ENCODE measurements around the gene KLHL29. TPM values are rescaled to one million over a fixed set of nuclear protein-coding genes. Genes with fewer than 3 reads are reported as not detected.

Gene KLHL29
- total RNA-seq, 2 experiments from 2014 or later, result 2.9 to 3.5 TPM

GRCh38 chr2:23412556-23413155 is 27.7 kb downstream of the KLHL29 start:
- H3K36me3 Mint-ChIP-seq (ENCODE audit: low read depth), result no peaks in the 10 kb centered on the region
- H3K9me3 Mint-ChIP-seq, result no peaks in the 10 kb centered on the region
- H3K27me3 Mint-ChIP-seq, result peaks cover 4% of the 10 kb centered on the region
- ChIA-PET POLR2A (no interaction called here), CTCF (interaction anchor here (0.9 kb wide), 1 partner anchor 8 kb away, joined by 3 read pairs; no protein-coding TSS in a partner anchor)
- H3K27ac Mint-ChIP-seq, result no peak overlapping the region
- DNase-seq, result no peak
- no peaks in the 10 kb centered on the region for H3K4me1 Mint-ChIP-seq
- H3K4me3 Mint-ChIP-seq, result no peak overlapping the region

GRCh38 chr2:23413641-23414040 is 28.7 kb downstream of the KLHL29 start:
- DNase-seq, result no peak
- Mint-ChIP-seq H3K4me3 (no peak overlapping the region), H3K27ac (no peak overlapping the region), H3K9me3 (no peaks in the 10 kb centered on the region), H3K4me1 (no peaks in the 10 kb centered on the region), H3K27me3 (peaks cover 4% of the 10 kb centered on the region), H3K36me3 (ENCODE audit: low read depth) (no peaks in the 10 kb centered on the region)
- ChIA-PET CTCF (interaction anchor here (1.2 kb wide), 1 partner anchor 12 kb away, joined by 4 read pairs; no protein-coding TSS in a partner anchor), POLR2A (no interaction called here)

GRCh38 chr2:23414106-23414505 is 29.1 kb downstream of the KLHL29 start:
- Mint-ChIP-seq H3K9me3 (no peaks in the 10 kb centered on the region), H3K27ac (no peak overlapping the region), H3K36me3 (ENCODE audit: low read depth) (no peaks in the 10 kb centered on the region), H3K27me3 (peaks cover 4% of the 10 kb centered on the region), H3K4me3 (no peak overlapping the region), H3K4me1 (no peaks in the 10 kb centered on the region)
- no peak for DNase-seq
- ChIA-PET CTCF (interaction anchor here (1.2 kb wide), 1 partner anchor 12 kb away, joined by 4 read pairs; no protein-coding TSS in a partner anchor), POLR2A (no interaction called here)

- no peak for DNase-seq
- Mint-ChIP-seq H3K27me3 (peaks cover 4% of the 10 kb centered on the region), H3K4me1 (no peaks in the 10 kb centered on the region), H3K4me3 (no peak overlapping the region), H3K9me3 (no peaks in the 10 kb centered on the region), H3K27ac (no peak overlapping the region), H3K36me3 (ENCODE audit: low read depth) (no peaks in the 10 kb centered on the region)
- ChIA-PET POLR2A (no interaction called here), CTCF (interaction anchor here (0.6 kb wide), 1 partner anchor 83 kb away, joined by 3 read pairs; no protein-coding TSS in a partner anchor)
Measured at GRCh38 chr2:23414871-23415270, 29.9 kb downstream of the KLHL29 start.

- H3K9me3 Mint-ChIP-seq, result no peaks in the 10 kb centered on the region
- H3K36me3 Mint-ChIP-seq (ENCODE audit: low read depth), result no peaks in the 10 kb centered on the region
- no peak overlapping the region for H3K27ac Mint-ChIP-seq
- no peaks in the 10 kb centered on the region for H3K4me1 Mint-ChIP-seq
- POLR2A ChIA-PET, result no interaction called here
- H3K4me3 Mint-ChIP-seq, result no peak overlapping the region
- peaks cover 4% of the 10 kb centered on the region for H3K27me3 Mint-ChIP-seq
- DNase-seq, result no peak
- CTCF ChIA-PET, result interaction anchor here (1.3 kb wide), 1 partner anchor 12 kb away, joined by 3 read pairs; no protein-coding TSS in a partner anchor
Measured at GRCh38 chr2:23417310-23417709, 32.3 kb downstream of the KLHL29 start.

GRCh38 chr2:23418056-23418455 is 33.1 kb downstream of the KLHL29 start:
- H3K4me1 Mint-ChIP-seq, result no peaks in the 10 kb centered on the region
- ChIA-PET CTCF (no interaction called here), POLR2A (no interaction called here)
- H3K27ac Mint-ChIP-seq, result peak overlapping the region; percentile 22
- H3K9me3 Mint-ChIP-seq, result no peaks in the 10 kb centered on the region
- H3K36me3 Mint-ChIP-seq (ENCODE audit: low read depth), result no peaks in the 10 kb centered on the region
- H3K27me3 Mint-ChIP-seq, result peaks cover 4% of the 10 kb centered on the region
- H3K4me3 Mint-ChIP-seq, result no peak overlapping the region
- DNase-seq, result no peak

GRCh38 chr2:23418461-23418911 is 33.5 kb downstream of the KLHL29 start:
- ChIA-PET POLR2A (no interaction called here), CTCF (no interaction called here)
- Mint-ChIP-seq H3K27me3 (peaks cover 4% of the 10 kb centered on the region), H3K27ac (no peak overlapping the region), H3K4me3 (no peak overlapping the region), H3K36me3 (ENCODE audit: low read depth) (no peaks in the 10 kb centered on the region), H3K4me1 (no peaks in the 10 kb centered on the region), H3K9me3 (no peaks in the 10 kb centered on the region)
- DNase-seq, result no peak

GRCh38 chr2:23419171-23420090 is 34.5 kb downstream of the KLHL29 start:
- H3K4me1 Mint-ChIP-seq, result no peaks in the 10 kb centered on the region
- H3K4me3 Mint-ChIP-seq, result no peak overlapping the region
- DNase-seq, result no peak
- H3K27me3 Mint-ChIP-seq, result peaks cover 4% of the 10 kb centered on the region
- no peaks in the 10 kb centered on the region for H3K9me3 Mint-ChIP-seq
- H3K36me3 Mint-ChIP-seq (ENCODE audit: low read depth), result no peaks in the 10 kb centered on the region
- ChIA-PET CTCF (no interaction called here), POLR2A (no interaction called here)
- no peak overlapping the region for H3K27ac Mint-ChIP-seq

GRCh38 chr2:23420091-23420839 is 35.3 kb downstream of the KLHL29 start:
- Mint-ChIP-seq H3K4me3 (no peak overlapping the region), H3K27ac (no peak overlapping the region), H3K4me1 (no peaks in the 10 kb centered on the region), H3K36me3 (ENCODE audit: low read depth) (no peaks in the 10 kb centered on the region), H3K27me3 (peaks cover 3% of the 10 kb centered on the region), H3K9me3 (no peaks in the 10 kb centered on the region)
- CTCF ChIA-PET, result no interaction called here
- POLR2A ChIA-PET, result no interaction called here
- DNase-seq, result no peak

- Mint-ChIP-seq H3K36me3 (ENCODE audit: low read depth) (no peaks in the 10 kb centered on the region), H3K27me3 (peaks cover 2% of the 10 kb centered on the region), H3K9me3 (no peaks in the 10 kb centered on the region), H3K4me3 (no peak overlapping the region), H3K4me1 (no peaks in the 10 kb centered on the region), H3K27ac (no peak overlapping the region)
- DNase-seq, result no peak
- ChIA-PET CTCF (no interaction called here), POLR2A (no interaction called here)
Measured at GRCh38 chr2:23420840-23421476, 36.0 kb downstream of the KLHL29 start.

- DNase-seq, result no peak
- POLR2A ChIA-PET, result no interaction called here
- CTCF ChIA-PET, result no interaction called here
- no peak overlapping the region for H3K27ac Mint-ChIP-seq
- H3K4me3 Mint-ChIP-seq, result no peak overlapping the region
- H3K27me3 Mint-ChIP-seq, result no peaks in the 10 kb centered on the region
- H3K36me3 Mint-ChIP-seq (ENCODE audit: low read depth), result no peaks in the 10 kb centered on the region
- H3K4me1 Mint-ChIP-seq, result no peaks in the 10 kb centered on the region
- H3K9me3 Mint-ChIP-seq, result no peaks in the 10 kb centered on the region
Measured at GRCh38 chr2:23422089-23423061, 37.4 kb downstream of the KLHL29 start.
